GM12873 (cell line): ENCODE results near the gene DNAH1.

Experiments used
- CTCF ChIP-seq: IDR thresholded peaks from 2 replicates; pipeline ENCODE4 v1.5.1; 2012; ENCODE audit warnings: low read depth, mild to moderate bottlenecking, moderate library complexity, low read length, control low read depth; ENCODE audit not compliant: insufficient read depth; ENCODE audit errors: missing control alignments

The DNAH1 gene

GRCh38 chr3:52433996-52434479 lies 117.9 kb downstream of the DNAH1 start:
- no peak for TF ChIP-seq CTCF

GRCh38 chr3:52434491-52435115 lies 118.5 kb downstream of the DNAH1 start:
- TF ChIP-seq CTCF = no peak

- TF ChIP-seq CTCF = no peak
Observed at GRCh38 chr3:52435246-52436101, 119.4 kb downstream of the DNAH1 start.

- no peak for TF ChIP-seq CTCF
Observed at GRCh38 chr3:52436500-52437149, 120.5 kb downstream of the DNAH1 start.

- no peak for TF ChIP-seq CTCF
Observed at GRCh38 chr3:52437326-52438103, 121.4 kb downstream of the DNAH1 start.

- TF ChIP-seq CTCF = no peak
Observed at GRCh38 chr3:52438104-52438376, 121.9 kb downstream of the DNAH1 start.
